Common myeloid progenitor, CD34-positive (primary cell): ENCODE measurements around the gene MSI2. TPM values are rescaled to one million over a fixed set of nuclear protein-coding genes. Genes with fewer than 3 reads are reported as not detected.
A peak's percentile ranks its signal among the peaks of the same experiment; 100 is the strongest.

ENCODE experiments used
- CTCF ChIA-PET: fragments of 350-600 bp; sonication (Branson Sonifier 250); formaldehyde crosslinking; loops from one replicate; lab custom pipeline; 2021; ENCODE audit warnings: antibody characterized with exemption; lab: Charles Lee
- POLR2A ChIA-PET: fragments of 350-600 bp; sonication (Branson Sonifier 250); formaldehyde crosslinking; loops from one replicate; lab custom pipeline; 2021; ENCODE audit warnings: antibody characterized with exemption; lab: Charles Lee
- DNase-seq, 3 donors: peaks; one replicate each; pipeline versions ENCODE4 v3.0.0 to v3.0.0-alpha.2; 2013
- H3K27ac ChIP-seq, 2 experiments: 1 replicate in 1 of 2; 2 replicates in 1 of 2; pipeline ENCODE4 v1.7.0; 2013; ENCODE audit warnings: inconsistent platforms in 2 of 2, low read length in 2 of 2, mild to moderate bottlenecking in 2 of 2, low read depth in 1 of 2, moderate library complexity in 1 of 2; ENCODE audit not compliant: severe bottlenecking in 2 of 2, insufficient read depth in 1 of 2, poor library complexity in 1 of 2
- H3K27me3 ChIP-seq, 5 experiments: replicated peaks in 2 of 5; 1 replicate in 3 of 5; 2 replicates in 2 of 5; pipeline versions ENCODE4 v1.6.1 to v1.7.0; 2013; ENCODE audit warnings: low read length in 4 of 5, mild to moderate bottlenecking in 2 of 5, moderate library complexity in 2 of 5, inconsistent platforms in 1 of 5; ENCODE audit not compliant: insufficient read depth in 5 of 5, control insufficient read depth in 4 of 5
- H3K36me3 ChIP-seq, 4 experiments: 1 replicate in 2 of 4; 2 replicates in 2 of 4; pipeline versions ENCODE4 v1.6.1 to v1.7.0; 2013; ENCODE audit warnings: low read length in 3 of 4, control low read depth in 1 of 4, mild to moderate bottlenecking in 1 of 4; ENCODE audit not compliant: control insufficient read depth in 4 of 4, insufficient read depth in 4 of 4
- H3K4me1 ChIP-seq, 4 experiments: 1 replicate in 3 of 4; 2 replicates in 1 of 4; pipeline versions ENCODE4 v1.6.1 to v1.7.1; 2013; ENCODE audit warnings: low read length in 3 of 4, mild to moderate bottlenecking in 3 of 4, control low read depth in 1 of 4, inconsistent platforms in 1 of 4, moderate library complexity in 1 of 4; ENCODE audit not compliant: control insufficient read depth in 4 of 4, insufficient read depth in 4 of 4; ENCODE audit errors: control extremely low read depth in 1 of 4
- H3K4me3 ChIP-seq, 7 experiments: 1 replicate in 4 of 7; 2 replicates in 3 of 7; pipeline versions ENCODE4 v1.5.1 to v1.7.0; 2013; ENCODE audit warnings: mild to moderate bottlenecking in 7 of 7, low read length in 6 of 7, moderate library complexity in 6 of 7, inconsistent platforms in 2 of 7, low read depth in 2 of 7, control low read depth in 1 of 7; ENCODE audit not compliant: insufficient read depth in 4 of 7, control insufficient read depth in 1 of 7; ENCODE audit errors: extremely low read depth in 1 of 7
- H3K9me3 ChIP-seq, 5 experiments: 1 replicate in 4 of 5; 2 replicates in 1 of 5; pipeline versions ENCODE4 v1.6.1 to v1.7.1; 2013; ENCODE audit warnings: low read length in 4 of 5, mild to moderate bottlenecking in 2 of 5, inconsistent platforms in 1 of 5, low read depth in 1 of 5, moderate library complexity in 1 of 5; ENCODE audit not compliant: control insufficient read depth in 4 of 5, insufficient read depth in 2 of 5; ENCODE audit errors: control extremely low read depth in 1 of 5
- WGBS: methylation state at CpG from one replicate; pipeline ENCODE4 v1.1.5; 2013; ENCODE audit not compliant: insufficient coverage; 5-methylcytosine and 5-hydroxymethylcytosine counted together
- polyA plus RNA-seq: library from polyadenylated mRNA; unstranded; fragments of 120-200 nt; gene quantifications from one replicate; pipeline ENCODE4 v1.2.1, GENCODE V29; 2013

The MSI2 gene
- 174 TPM for polyA plus RNA-seq

- CTCF ChIA-PET: interaction anchor here (3.0 kb wide), 1 partner anchor 12 kb away, joined by 12 read pairs; no protein-coding TSS in a partner anchor
- H3K4me3 ChIP-seq: peak within 1 kb of the TSS; percentile 74 to 99 (median 91)
- H3K9me3 ChIP-seq: peaks cover 0 to 5% (median 0%) of the 10 kb centered on the region in 5 experiments
- 0% methylated on average over 32 of the region's 88 CpGs for WGBS
- DNase-seq: peak; percentile 94 to 97 (median 97)
- peaks cover 22 to 47% (median 32%) of the 10 kb centered on the region in 4 experiments for H3K4me1 ChIP-seq
- H3K36me3 ChIP-seq: peaks cover 0 to 28% (median 14%) of the 10 kb centered on the region in 4 experiments
- no peaks in the 10 kb centered on the region for H3K27me3 ChIP-seq
- POLR2A ChIA-PET: interaction anchor here (0.6 kb wide), 2 partner anchors 29 to 73 kb away, joined by 3 read pairs; no protein-coding TSS in a partner anchor
- peak within 1 kb of the TSS; percentile 72 to 86 for H3K27ac ChIP-seq
Measured at GRCh38 chr17:57255776-57256681, at the start of gene MSI2. Gene MSI2, plus strand, starts transcription at chr17:57256523. Its CDS starts 220 bp downstream, at chr17:57256743.

- Histone ChIP-seq H3K4me1 (no peaks in the 10 kb centered on the region), H3K27ac (no peak overlapping the region), H3K9me3 (peaks cover 0 to 13% (median 3%) of the 10 kb centered on the region in 5 experiments), H3K36me3 (no peaks in the 10 kb centered on the region), H3K27me3 (no peaks in the 10 kb centered on the region), H3K4me3 (no peak overlapping the region)
- ChIA-PET POLR2A (interaction anchor here (0.6 kb wide), 1 partner anchor 40 kb away, joined by 6 read pairs; no protein-coding TSS in a partner anchor), CTCF (interaction anchor here (1.5 kb wide), 1 partner anchor 36 kb away, joined by 5 read pairs; no protein-coding TSS in a partner anchor)
- WGBS: no CpG with 5 or more reads among the region's 1 CpG
- DNase-seq: no peak
Measured at GRCh38 chr17:57206928-57207327, 49.4 kb upstream of the MSI2 start.

- DNase-seq: no peak
- H3K9me3 ChIP-seq: peaks cover 0 to 13% (median 3%) of the 10 kb centered on the region in 5 experiments
- 100% methylated on average over 2 of the region's 2 CpGs for WGBS
- no peak overlapping the region for H3K27ac ChIP-seq
- no peak overlapping the region for H3K4me3 ChIP-seq
- H3K36me3 ChIP-seq: no peaks in the 10 kb centered on the region
- no peaks in the 10 kb centered on the region for H3K4me1 ChIP-seq
- POLR2A ChIA-PET: no interaction called here
- CTCF ChIA-PET: interaction anchor here (1.5 kb wide), 1 partner anchor 36 kb away, joined by 5 read pairs; no protein-coding TSS in a partner anchor
- H3K27me3 ChIP-seq: no peaks in the 10 kb centered on the region
Measured at GRCh38 chr17:57207396-57207795, 48.9 kb upstream of the MSI2 start.

- H3K4me1 ChIP-seq: peaks cover 0 to 1% (median 0%) of the 10 kb centered on the region in 4 experiments
- no peaks in the 10 kb centered on the region for H3K36me3 ChIP-seq
- no peak overlapping the region for H3K4me3 ChIP-seq
- H3K27ac ChIP-seq: no peak overlapping the region
- POLR2A ChIA-PET: no interaction called here
- CTCF ChIA-PET: no interaction called here
- no peak for DNase-seq
- no peaks in the 10 kb centered on the region for H3K27me3 ChIP-seq
- H3K9me3 ChIP-seq: peaks cover 0 to 13% (median 3%) of the 10 kb centered on the region in 5 experiments
Measured at GRCh38 chr17:57210224-57210553, 46.1 kb upstream of the MSI2 start.

- Histone ChIP-seq H3K9me3 (peaks cover 0 to 13% (median 3%) of the 10 kb centered on the region in 5 experiments), H3K36me3 (no peaks in the 10 kb centered on the region), H3K27me3 (no peaks in the 10 kb centered on the region), H3K4me3 (no peak overlapping the region), H3K27ac (no peak overlapping the region), H3K4me1 (peaks cover 0 to 9% (median 0%) of the 10 kb centered on the region in 4 experiments)
- no peak for DNase-seq
- WGBS: no CpG with 5 or more reads among the region's 3 CpGs
- POLR2A ChIA-PET: no interaction called here
- CTCF ChIA-PET: no interaction called here
Measured at GRCh38 chr17:57210972-57211411, 45.3 kb upstream of the MSI2 start.

GRCh38 chr17:57211543-57211942, 44.8 kb upstream of the MSI2 start:
- no peaks in the 10 kb centered on the region for H3K27me3 ChIP-seq
- no peak overlapping the region for H3K27ac ChIP-seq
- peaks cover 0 to 9% (median 0%) of the 10 kb centered on the region in 4 experiments for H3K4me1 ChIP-seq
- 87% methylated on average over 2 of the region's 4 CpGs for WGBS
- DNase-seq: no peak
- no peak overlapping the region for H3K4me3 ChIP-seq
- POLR2A ChIA-PET: no interaction called here
- CTCF ChIA-PET: no interaction called here
- H3K36me3 ChIP-seq: no peaks in the 10 kb centered on the region
- peaks cover 0 to 13% (median 3%) of the 10 kb centered on the region in 5 experiments for H3K9me3 ChIP-seq
